GM18507 (cell line): ENCODE measurements around the gene CD83.

Experiments used
- DNase-seq: peaks from one replicate; pipeline ENCODE4 v3.0.0; 2011; ENCODE audit warnings: low read depth; ENCODE audit not compliant: insufficient read length; ENCODE audit errors: extremely low spot score
- FAIRE-seq: peaks from 2 replicates; lab custom pipeline; 2011; peaks lifted over from hg19 to GRCh38; lab: Jason Lieb, UNC

CD83 gene

DNA sequence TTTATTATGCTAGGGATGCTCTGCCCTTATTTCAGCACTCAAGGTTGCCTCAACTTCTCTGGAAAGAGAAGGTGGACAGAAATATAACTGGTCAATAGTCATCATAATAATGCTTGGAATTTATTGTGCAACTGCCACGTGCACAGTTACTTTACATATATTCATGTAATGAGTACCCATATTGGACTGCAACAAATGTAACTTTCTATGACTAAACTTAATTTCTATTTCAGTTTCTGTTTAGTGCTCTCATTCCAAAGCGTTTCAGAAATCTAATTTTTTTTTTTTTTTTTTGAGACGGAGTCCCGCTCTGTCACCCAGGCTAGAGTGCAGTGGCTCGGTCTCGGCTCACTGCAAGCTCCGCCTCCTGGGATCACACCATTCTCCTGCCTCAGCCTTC is 28.3 kb upstream of the CD83 start:
- FAIRE-seq = peak; percentile 82
- no peak for DNase-seq

DNA sequence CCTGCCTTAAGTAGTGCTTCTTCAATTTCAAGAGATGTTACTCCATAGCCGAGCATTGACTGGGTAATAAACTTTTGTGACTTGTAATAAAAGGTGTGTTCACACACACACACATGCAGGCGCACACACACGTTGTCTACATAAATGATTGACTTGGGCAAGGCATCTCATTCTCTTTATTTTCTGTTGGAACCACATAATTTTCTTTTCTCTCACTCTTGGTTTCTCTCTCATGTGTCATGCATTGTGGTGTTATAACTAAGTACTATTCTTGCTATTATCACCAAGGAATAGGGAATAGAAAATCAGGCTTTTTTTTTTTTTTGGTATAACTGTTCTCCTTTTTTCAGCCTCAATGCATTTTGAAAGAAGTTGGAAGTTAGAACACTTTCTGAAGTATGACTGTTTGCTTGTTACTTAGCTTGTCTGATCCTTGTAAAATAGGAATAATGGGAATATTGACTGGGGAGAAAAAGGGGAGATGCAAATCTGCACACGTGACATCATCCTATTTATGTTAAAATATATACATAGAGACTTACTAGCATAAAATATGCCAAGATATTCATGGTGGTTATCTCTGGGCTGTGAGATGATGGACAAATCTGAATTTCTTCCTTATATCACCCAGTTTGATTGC is 26.1 kb upstream of the CD83 start:
- no peak for DNase-seq
- no peak for FAIRE-seq

DNA sequence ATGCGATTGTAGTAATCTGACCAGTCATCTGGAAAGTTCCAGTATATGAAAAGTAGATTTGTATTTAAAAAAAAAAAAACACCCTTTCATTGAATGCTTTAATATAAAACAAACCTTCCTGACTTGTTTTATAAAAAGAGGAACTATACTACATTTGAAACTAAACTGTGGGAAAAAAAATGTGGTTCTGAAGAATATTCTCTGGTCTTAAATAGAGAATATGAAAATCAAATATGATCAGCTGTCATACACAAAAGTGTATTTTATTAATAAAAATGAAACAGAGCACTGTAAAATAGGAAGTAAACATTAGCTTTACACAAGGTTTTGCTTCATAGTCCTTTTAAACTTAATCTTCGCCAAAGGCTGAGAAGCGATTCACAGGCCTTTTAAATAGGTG is 25.3 kb upstream of the CD83 start:
- DNase-seq (no peak), FAIRE-seq (no peak)

DNA sequence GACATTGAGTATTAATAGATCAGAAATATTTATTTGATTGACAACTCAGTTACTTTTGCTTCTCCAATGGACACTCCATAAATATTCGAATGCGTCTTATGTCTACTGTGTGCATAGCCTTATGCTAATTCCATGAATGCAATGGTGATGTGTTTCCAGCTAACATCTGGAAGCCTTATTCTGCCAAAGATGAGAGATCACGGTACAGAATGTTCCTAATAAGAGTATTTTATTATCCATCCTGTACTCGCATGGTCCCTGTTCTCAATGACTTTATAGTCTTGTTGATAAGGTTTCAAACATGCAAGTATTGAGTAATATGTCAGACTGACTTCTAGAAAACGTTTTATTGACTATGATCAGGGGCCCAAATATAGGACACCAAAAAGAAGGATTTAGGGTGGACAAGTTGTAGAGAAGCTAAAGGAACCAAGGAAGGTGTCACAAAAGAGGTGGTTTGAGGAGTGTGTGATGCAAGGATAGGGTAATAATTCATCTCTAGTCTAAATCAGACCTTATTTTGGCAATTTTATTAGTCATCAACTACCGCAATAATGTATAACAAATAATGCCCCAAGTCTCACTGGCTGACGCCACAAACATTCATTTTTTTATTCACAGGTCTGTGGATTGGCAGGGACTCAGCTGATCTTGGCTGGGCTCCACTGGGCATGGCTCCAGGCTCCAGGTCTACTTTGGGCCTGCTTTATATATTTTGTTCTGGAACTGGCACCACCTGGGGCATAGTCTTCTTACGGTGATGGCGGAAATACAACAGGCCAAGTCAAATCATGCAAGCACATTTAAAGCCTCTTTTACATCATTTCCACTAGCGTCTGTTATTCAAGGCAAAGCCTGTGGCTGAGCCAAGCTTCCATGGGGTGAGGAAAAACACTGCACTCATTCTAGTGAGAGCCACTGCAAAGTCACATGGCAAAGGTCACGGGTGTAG is 24.5 kb upstream of the CD83 start:
- DNase-seq (no peak), FAIRE-seq (no peak)

DNA sequence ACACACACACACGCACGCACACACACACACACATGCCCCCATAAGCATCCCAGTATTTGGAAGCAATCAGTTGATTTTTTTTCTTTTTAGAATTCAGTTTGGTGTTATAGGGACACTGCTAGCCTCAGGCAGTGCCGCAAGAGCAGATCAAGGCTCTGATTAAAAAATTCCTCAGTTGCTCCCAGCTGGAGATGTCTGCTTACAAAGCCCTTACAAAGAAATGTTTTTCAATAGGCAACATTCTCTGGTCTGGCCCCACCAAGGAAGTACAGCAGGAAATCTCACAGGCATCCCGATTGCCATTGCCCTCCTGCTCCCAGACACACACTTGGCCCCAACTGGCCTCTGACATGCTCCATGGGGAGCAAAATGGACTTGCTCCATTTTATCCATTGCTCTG is 22.9 kb upstream of the CD83 start:
- no peak for FAIRE-seq

DNA sequence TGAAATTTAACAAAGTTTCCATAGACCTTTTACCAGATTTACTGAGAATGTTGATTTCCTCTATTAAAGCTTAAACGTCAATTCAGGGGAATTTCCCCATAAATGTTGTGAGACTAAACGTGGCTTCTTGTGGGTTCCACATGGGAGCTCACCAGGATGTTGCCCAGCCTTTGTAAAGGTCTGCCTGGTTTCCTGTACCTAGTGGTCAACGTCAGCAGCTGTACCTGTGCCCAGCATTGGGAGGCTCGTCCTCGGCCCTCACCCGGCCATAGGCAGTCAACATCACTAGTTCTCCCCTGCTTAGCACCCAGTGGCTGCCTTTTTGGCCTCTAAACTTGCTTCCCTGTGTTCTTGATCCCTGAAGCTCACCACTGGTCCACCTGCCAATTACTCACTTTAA is 22.1 kb upstream of the CD83 start:
- FAIRE-seq (peak; percentile 97), DNase-seq (peak; percentile 33)

More for the DNA sequence above, 22.9 kb upstream of the CD83 start:
- no peak for DNase-seq

DNA sequence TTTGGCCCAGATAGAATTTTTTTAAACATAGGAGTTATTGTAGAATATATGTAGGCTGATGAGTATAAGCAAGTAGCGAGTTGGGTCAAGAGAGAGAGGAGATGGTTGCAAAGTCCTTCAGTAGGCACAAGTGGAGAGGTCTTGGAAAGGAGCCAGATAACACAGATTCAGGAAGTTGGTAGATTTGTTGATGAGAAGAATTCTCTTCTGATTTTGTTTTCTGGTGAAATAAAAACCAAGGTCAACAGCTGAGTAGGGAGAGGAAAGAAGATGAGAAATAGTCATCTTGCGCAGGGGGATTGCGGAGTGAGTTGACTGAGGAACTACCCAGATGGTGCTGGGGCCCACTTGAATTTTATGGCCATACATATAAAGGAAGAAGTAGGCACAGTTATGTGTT is 17.4 kb upstream of the CD83 start:
- no peak for DNase-seq
- no peak for FAIRE-seq

DNA sequence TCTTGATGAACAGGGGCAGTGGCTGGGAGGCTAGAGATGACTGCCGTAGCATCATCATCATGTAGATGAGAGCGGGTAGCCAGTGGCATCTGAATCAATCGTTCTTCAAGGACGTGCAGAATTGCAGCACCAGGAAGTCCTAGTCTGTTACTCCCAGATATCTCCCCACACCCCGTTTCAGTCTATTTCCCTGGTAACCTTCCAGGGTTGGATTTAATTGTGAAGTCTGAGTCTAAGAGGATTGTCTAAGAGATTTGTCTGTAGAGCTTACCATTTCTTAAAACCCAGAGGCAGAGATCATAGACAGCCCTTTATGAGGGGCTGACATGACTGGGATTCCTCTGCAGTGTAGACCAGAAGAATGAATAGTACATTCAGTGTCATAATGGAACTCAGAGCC is 16.6 kb upstream of the CD83 start:
- FAIRE-seq (no peak), DNase-seq (no peak)

DNA sequence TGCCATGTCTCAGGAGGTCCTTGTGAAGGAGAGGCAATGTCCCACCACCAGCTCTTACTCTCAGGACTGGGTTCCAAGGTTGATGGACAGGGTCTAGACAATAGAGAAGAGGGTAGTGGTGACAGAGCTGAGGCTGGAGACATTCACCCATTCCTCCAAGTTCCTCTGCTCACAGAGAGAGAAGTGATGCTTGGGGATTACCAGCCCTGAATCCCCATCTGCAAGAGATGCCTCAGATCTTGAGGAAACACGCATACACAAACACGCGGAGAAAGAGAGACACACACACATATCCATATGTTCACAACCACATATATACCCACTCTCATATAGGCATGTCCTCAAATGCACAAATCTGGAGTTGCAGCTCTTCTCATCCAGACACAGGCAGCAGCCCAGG is 15.2 kb upstream of the CD83 start:
- DNase-seq = no peak
- no peak for FAIRE-seq

DNA sequence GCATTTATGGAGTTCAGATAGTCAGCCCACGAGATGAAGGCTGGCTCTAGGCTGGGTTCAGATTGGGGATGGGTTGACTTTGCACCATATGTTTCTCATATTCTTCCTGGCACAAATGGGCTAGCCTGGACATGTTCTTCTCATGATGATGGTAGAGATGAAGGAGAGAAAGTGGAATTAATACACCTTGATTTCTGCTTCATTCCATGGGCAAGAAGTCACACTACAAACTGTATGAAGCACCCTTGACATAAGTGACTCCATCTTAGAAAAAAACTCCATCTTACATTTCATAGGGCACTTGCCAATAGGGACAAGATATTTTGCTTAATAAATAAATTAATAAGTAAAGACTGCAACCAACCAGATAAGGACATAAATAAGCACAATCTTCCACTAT is 12.0 kb upstream of the CD83 start:
- FAIRE-seq = no peak

DNA sequence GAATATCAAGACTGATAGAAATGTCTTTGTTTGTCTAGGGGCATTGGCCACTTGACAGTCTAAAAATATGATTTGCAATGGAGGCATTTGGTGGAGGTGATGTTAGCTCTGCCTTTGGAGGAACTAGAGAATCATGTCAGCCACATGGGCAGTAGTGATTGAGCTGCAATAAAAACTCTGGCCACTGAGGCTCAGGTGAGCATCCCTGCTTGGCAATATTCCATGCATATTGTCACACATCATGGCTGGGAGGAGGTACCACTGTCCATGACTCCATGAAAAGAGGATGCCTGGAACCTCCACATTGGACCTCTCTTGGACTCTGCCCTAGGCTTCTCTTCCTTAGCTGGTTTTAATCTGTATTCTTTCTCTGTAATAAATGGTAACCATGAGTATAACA is 10.6 kb upstream of the CD83 start:
- DNase-seq (no peak), FAIRE-seq (no peak)

More for the DNA sequence above, 12.0 kb upstream of the CD83 start:
- DNase-seq = no peak

DNA sequence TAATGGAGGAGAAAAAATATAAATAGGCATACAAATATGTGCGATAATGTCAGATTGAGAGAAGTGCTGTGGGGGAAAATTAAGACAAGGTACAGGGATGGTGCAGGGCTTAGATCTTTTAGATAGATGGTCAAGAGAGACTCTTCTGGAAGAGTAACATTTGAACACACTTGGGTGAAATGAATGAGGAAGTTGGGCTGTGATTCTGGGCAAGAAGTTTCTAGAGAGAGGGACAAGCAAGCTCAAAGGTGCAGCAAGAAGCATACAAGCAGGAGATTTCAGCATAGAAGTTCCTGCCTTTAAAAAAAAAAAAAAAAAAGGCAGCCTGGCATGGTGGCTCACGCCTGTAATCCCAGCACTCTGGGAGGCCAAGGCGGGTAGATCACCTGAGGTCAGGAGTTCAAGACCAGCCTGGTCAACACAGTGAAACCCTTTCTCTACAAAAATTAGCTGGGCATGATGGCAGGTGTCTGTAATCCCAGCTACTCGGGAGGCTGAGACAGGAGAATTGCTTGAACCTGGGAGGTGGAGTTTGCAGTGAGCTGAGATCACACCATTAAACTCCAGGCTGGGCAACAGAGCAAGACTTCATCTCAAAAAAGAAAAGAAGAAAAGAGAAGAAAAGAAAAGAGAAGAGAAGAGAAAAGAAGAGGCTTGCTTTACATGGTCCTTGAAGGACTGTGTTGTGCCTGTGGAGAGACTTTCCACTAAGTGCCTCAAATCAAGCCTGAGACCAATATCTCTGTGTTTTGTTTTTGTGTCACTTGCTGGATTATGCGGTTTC is 9.7 kb upstream of the CD83 start:
- FAIRE-seq (no peak), DNase-seq (no peak)

DNA sequence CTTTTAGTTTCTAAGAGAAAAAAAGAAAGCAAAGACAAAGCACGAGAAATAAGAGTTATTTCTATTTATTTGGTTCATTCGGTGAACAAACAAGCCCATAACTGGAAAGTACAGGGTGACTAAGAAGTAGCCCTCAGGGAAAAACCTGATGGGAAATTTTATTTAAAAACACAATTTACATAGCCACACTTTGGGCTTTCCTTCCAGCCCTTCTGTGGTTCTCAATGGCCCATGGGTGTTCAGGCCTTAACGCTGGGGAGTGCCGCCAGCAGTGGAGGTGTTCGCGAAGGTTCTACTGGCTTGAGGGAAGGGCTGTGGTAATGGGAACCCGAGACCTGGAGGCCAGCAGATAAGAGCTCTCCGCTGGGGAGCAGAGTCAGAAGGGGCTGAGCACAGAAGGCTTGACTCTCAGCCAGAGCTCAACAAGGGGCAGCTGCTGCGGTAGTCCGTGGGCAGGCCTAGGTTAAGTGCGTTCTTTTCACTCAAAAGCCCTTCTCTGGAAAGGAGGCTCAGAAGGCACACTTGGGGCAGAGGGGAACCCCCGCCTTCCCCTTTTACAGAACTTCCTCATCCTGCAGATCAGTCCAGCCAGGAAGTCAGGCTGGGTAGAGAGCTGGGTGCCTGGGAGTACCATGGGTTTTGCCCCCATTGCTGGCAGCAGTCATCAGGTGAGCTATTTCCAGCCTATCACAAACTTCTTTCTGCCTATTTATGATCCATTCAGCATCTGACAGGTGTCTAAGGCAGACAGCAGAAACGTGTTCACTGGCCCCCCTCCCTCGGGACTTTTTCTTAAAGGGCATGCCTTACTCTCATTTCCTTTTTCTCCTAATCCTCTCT is 8.8 kb upstream of the CD83 start:
- peak; percentile 39 for DNase-seq
- no peak for FAIRE-seq

DNA sequence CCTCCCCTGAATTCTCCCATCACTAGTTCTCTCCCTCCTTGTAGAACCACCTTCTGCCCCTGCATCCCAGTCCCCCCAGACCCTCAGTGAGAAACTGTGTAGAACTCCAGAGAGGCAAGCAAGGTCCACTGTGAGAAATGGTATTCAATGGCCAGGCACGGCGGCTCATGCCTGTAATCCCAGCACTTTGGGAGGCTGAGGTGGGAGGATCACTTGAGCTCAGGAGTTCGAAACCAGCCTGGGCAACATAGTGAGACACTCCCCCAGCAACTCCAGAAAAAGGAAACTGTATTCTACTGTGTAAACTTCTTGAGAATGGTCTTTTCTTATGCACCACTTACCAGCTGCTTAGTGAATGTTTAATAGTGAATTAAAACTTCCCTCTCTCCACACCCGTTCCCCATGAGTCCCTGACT is 8.2 kb upstream of the CD83 start:
- FAIRE-seq (no peak), DNase-seq (no peak)

DNA sequence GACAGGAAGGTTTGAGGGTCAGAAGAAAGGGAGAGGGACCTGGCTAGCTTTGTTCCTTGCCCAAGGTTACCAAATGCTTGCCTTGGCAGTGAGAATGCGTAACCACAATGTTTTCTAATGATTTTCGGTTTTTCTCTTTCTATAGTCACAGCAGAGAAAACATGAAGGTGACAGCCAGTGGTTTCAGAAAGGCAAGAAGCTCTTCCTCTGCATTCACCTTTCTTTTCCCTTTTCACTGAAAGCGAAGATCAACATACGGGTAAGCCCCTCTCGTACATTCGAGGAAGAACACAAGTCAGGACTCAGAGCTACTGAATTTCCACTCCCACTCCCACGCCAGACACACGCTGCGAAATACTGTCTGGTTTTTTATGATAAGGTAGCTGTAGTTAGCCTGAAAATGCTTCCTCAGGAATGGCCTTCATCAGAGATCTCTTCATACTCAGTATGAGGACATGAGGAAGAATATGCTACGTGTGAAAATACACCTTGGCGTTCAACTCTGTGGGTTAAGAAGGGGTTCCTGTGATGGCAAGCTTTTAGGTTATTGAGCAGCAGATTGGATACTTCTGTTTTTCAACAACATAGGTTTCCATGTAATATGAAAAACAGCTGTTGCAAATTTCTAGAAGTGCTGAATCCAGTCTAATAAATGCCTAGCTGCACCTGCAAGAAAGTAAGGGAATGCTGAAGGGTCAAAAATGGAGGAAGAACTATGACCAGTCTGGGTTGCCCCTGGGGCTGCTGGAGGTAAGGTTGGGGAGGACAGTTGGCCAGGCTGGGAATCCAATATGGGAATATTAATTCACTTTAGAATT is 7.4 kb upstream of the CD83 start:
- DNase-seq (peak; percentile 26), FAIRE-seq (peak; percentile 97)

DNA sequence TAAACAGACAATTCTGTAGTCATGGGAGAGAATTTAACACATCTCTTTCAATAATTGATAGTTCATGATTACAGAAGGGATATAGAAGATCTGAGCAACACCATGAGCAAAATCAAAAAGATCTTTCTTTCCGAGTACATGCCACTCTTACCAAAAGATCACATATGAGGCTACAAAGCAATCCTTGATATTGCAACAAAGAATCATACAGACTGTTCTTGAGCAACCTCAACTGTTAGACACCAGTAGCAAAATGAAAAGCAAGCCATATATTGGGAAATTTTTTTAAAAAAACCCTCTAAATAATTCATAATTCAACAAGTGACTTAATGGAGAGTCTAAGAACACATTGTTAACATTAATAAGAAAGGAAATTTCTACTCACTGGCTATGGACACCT is 3.6 kb upstream of the CD83 start:
- FAIRE-seq (no peak), DNase-seq (no peak)

DNA sequence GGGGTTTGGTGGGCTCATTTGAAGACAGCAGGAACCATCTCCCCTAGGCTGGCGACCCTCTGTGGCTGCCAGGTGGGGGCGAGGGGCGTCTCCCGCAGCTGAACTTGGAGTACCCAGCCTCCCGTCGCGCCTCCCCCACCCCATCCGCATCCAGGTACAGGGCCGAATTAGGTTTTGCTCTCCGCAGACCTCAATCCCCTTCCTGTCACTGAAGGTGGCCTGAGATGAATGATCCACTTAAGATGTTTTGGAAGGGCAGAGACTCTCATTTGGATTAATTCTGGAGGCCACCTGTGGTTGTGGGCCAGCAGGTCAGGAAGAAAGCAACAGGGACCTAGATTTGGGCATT is 493 bp downstream of the CD83 start:
- DNase-seq = no peak
- peak; percentile 62 for FAIRE-seq

DNA sequence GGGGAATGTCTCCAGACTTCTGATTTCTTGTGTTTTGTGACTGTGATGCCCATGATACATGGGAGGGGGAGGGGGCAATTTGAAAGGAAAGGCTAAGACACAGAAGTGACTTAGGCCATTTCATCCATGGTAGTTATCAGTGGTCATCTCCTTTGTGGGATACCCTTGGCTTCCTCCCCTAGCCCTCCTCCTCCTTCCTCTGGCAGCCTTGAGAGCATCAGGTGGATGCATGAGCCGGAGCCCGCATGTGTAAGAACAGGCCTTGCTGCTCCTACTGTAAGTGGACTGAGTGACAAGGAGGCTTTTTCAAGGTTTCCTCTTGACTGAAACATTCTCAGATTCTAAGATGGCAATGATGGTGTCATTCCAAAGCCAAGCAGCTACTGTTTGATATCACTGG is 874 bp downstream of the CD83 start:
- FAIRE-seq (no peak), DNase-seq (no peak)

DNA sequence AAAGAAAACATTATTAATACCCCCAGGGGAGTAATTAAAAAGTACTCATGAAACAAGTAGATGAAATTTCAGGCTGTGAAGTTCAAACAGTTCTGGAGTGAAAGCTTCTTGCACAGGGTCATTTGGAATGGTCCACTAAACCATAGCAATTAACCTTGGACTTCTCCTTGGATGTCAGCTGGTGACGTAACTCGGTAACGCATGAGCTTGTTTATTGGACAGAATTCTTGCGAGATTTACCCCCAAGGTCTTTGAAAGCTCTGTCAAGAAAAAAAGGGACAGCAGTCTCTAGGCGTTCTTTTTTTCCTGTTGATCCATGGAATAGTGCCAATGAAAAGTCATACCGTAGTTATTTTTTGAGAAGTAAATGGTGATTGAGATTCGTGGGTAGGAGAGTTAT is 2.2 kb downstream of the CD83 start:
- DNase-seq (no peak), FAIRE-seq (peak; percentile 31)
